Measurements from ENCODE around the gene DLG5. TPM values are rescaled to one million over a fixed set of nuclear protein-coding genes. Genes with fewer than 3 reads are reported as not detected.

Gene DLG5
- total RNA-seq, 1 experiment from 2014 or later = 69.7 TPM

DNA sequence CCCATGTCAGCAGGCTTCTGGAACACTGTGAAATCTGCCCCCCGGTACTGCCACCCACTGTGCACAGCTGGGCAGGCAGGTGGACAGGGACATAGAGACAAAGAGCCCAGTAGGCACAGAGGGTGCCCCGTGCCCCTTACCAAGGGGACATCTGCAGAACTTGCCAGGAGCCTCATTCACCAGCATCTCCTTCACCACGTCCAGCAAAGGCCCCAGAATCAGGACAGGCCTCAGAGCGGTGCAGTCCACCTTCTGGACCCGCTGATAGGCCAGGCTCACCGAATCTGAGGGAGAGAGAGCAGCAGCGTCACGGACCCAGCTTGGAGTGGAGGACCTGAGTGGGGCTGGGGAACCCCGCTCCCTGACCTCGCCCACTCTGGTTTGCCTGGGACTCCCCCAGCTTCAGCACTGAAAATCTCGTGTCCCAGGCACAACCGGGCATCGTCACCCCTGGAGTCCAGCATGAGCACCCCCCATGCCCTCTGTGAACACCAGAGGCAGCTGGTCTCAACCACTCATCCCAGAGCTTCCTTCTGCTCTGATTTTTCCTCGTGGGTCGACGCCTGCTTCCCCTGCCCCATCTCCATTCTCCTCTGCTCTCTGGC is 130.1 kb downstream of the DLG5 start:
- peaks cover 86% of the 10 kb centered on the region for H3K36me3 Mint-ChIP-seq (ENCODE audit: insufficient read depth, unreplicated experiment)
- intact Hi-C loops (cut with micrococcal nuclease; ENCODE audit: unreplicated experiment) = no loop called here
- Histone ChIP-seq H3K4me3 (ENCODE audit: low read depth, low read length) (no peak overlapping the region), H3K36me3 (ENCODE audit: control insufficient read depth, insufficient read depth, low read length) (peaks cover 10% of the 10 kb centered on the region), H3K9me3 (no peaks in the 10 kb centered on the region), H3K27me3 (replicated peaks; ENCODE audit: control insufficient read depth, insufficient read depth, low read length) (no peaks in the 10 kb centered on the region), H3K4me1 (no peaks in the 10 kb centered on the region)
- no peak for DNase-seq
- BruUV-seq (replicated peaks) = no TSS peak
- no peak for TF ChIP-seq CTCF (IDR thresholded peaks at IDR 0.05; ENCODE audit: insufficient read depth in 1 of 2, low read depth in 1 of 2, low read length in 1 of 2, severe bottlenecking in 1 of 2, unreplicated experiment in 1 of 2)
- no peaks in the 10 kb centered on the region for H3K9me3 Mint-ChIP-seq (ENCODE audit: unreplicated experiment)
- H3K27me3 Mint-ChIP-seq (ENCODE audit: insufficient read depth, unreplicated experiment) = no peaks in the 10 kb centered on the region
- no peak overlapping the region for H3K27ac Mint-ChIP-seq (ENCODE audit: unreplicated experiment)
- H3K4me3 Mint-ChIP-seq (ENCODE audit: unreplicated experiment) = no peak overlapping the region
- CTCF ChIA-PET = no interaction called here
- H3K4me1 Mint-ChIP-seq (ENCODE audit: low read depth, unreplicated experiment) = no peaks in the 10 kb centered on the region
- POLR2A ChIA-PET = no interaction called here

DNA sequence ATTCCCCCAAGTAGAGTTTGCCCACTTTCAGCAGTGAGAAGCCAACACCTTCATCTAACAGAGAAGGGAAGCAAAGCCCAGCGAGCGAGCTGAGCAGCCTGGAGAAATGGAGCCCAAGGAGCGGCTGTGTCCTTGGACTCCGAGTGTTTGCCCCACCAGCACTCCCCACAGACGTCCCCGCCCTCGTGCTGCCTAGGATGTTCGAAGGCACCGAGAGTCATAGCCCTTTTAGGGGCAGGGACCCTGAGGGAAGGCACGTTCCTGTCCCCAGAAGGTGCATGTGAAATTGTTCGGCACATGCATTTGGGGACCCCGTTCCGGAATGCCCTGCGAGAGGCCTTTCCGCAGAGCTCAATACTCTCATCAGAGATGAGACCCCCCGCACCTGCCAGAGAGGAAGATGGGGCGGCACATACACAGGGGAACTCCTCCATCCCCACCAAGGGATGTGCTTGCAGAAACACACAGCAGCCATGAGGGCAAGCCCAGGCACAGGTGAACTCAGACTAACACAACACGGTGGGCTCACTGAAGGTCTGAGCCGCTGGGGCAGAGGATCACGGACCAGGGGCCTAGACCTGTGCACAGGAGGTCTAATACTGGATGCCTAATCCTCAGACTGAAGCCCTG is 131.0 kb downstream of the DLG5 start:
- intact Hi-C loops (cut with micrococcal nuclease; ENCODE audit: unreplicated experiment) = no loop called here
- no TSS peak for BruUV-seq (replicated peaks)
- ChIA-PET CTCF (no interaction called here), POLR2A (no interaction called here)
- Histone ChIP-seq H3K27me3 (replicated peaks; ENCODE audit: control insufficient read depth, insufficient read depth, low read length) (no peaks in the 10 kb centered on the region), H3K9me3 (no peaks in the 10 kb centered on the region), H3K4me3 (ENCODE audit: low read depth, low read length) (no peak overlapping the region), H3K4me1 (no peaks in the 10 kb centered on the region), H3K36me3 (ENCODE audit: control insufficient read depth, insufficient read depth, low read length) (peaks cover 10% of the 10 kb centered on the region)
- Mint-ChIP-seq H3K27ac (ENCODE audit: unreplicated experiment) (no peak overlapping the region), H3K27me3 (ENCODE audit: insufficient read depth, unreplicated experiment) (no peaks in the 10 kb centered on the region), H3K36me3 (ENCODE audit: insufficient read depth, unreplicated experiment) (peaks cover 82% of the 10 kb centered on the region), H3K4me1 (ENCODE audit: low read depth, unreplicated experiment) (no peaks in the 10 kb centered on the region), H3K4me3 (ENCODE audit: unreplicated experiment) (no peak overlapping the region), H3K9me3 (ENCODE audit: unreplicated experiment) (no peaks in the 10 kb centered on the region)
- DNase-seq = no peak
- no peak for TF ChIP-seq CTCF (IDR thresholded peaks at IDR 0.05; ENCODE audit: insufficient read depth in 1 of 2, low read depth in 1 of 2, low read length in 1 of 2, severe bottlenecking in 1 of 2, unreplicated experiment in 1 of 2)

- Histone ChIP-seq H3K4me1 (no peaks in the 10 kb centered on the region), H3K36me3 (ENCODE audit: control insufficient read depth, insufficient read depth, low read length) (peaks cover 10% of the 10 kb centered on the region), H3K27me3 (replicated peaks; ENCODE audit: control insufficient read depth, insufficient read depth, low read length) (no peaks in the 10 kb centered on the region), H3K4me3 (ENCODE audit: low read depth, low read length) (no peak overlapping the region), H3K9me3 (no peaks in the 10 kb centered on the region)
- CTCF ChIA-PET = no interaction called here
- Mint-ChIP-seq H3K9me3 (ENCODE audit: unreplicated experiment) (no peaks in the 10 kb centered on the region), H3K4me1 (ENCODE audit: low read depth, unreplicated experiment) (no peaks in the 10 kb centered on the region), H3K27ac (ENCODE audit: unreplicated experiment) (no peak overlapping the region), H3K36me3 (ENCODE audit: insufficient read depth, unreplicated experiment) (peaks cover 79% of the 10 kb centered on the region), H3K27me3 (ENCODE audit: insufficient read depth, unreplicated experiment) (no peaks in the 10 kb centered on the region), H3K4me3 (ENCODE audit: unreplicated experiment) (no peak overlapping the region)
- no peak for TF ChIP-seq CTCF (IDR thresholded peaks at IDR 0.05; ENCODE audit: insufficient read depth in 1 of 2, low read depth in 1 of 2, low read length in 1 of 2, severe bottlenecking in 1 of 2, unreplicated experiment in 1 of 2)
- no peak for DNase-seq
- intact Hi-C loops (cut with micrococcal nuclease; ENCODE audit: unreplicated experiment) = no loop called here
- no TSS peak for BruUV-seq (replicated peaks)
- POLR2A ChIA-PET = no interaction called here
Observed at GRCh38 chr10:77794256-77795142, 132.1 kb downstream of the DLG5 start.

Measured in Caco-2 (cell line).